ENCODE measurements around the gene COL4A2. TPM values are rescaled to one million over a fixed set of nuclear protein-coding genes. Genes with fewer than 3 reads are reported as not detected.

The COL4A2 gene
- total RNA-seq, 1 donor from 2014 or later, result not detected

GRCh38 chr13:110421696-110422385 lies 114.8 kb downstream of the COL4A2 start:
- no peak for DNase-seq (ENCODE audit: low spot score)
- Mint-ChIP-seq H3K27me3 (ENCODE audit: low read depth) (peaks cover 82% of the 10 kb centered on the region), H3K4me1 (ENCODE audit: low read depth) (peaks cover 13% of the 10 kb centered on the region), H3K9me3 (no peaks in the 10 kb centered on the region), H3K4me3 (ENCODE audit: low read depth) (no peak overlapping the region), H3K36me3 (ENCODE audit: low read depth) (no peaks in the 10 kb centered on the region), H3K27ac (no peak overlapping the region)
- intact Hi-C loops (cut with micrococcal nuclease), result loop anchor here (1.0 to 5.0 kb wide), 3 partner anchors 10 to 140 kb away; partner anchors contain the start of gene RAB20

- H3K4me1 Mint-ChIP-seq (ENCODE audit: low read depth), result peaks cover 13% of the 10 kb centered on the region
- H3K27ac Mint-ChIP-seq, result no peak overlapping the region
- no peaks in the 10 kb centered on the region for H3K36me3 Mint-ChIP-seq (ENCODE audit: low read depth)
- DNase-seq (ENCODE audit: low spot score), result no peak
- no peak overlapping the region for H3K4me3 Mint-ChIP-seq (ENCODE audit: low read depth)
- H3K9me3 Mint-ChIP-seq, result no peaks in the 10 kb centered on the region
- H3K27me3 Mint-ChIP-seq (ENCODE audit: low read depth), result peaks cover 73% of the 10 kb centered on the region
- intact Hi-C loops (cut with micrococcal nuclease), result loop anchor here (5.0 kb wide), 1 partner anchor 139 kb away; the partner anchor contains the start of gene RAB20
Observed at GRCh38 chr13:110422913-110423688, 116.0 kb downstream of the COL4A2 start.

GRCh38 chr13:110423689-110424302 lies 116.7 kb downstream of the COL4A2 start:
- H3K4me3 Mint-ChIP-seq (ENCODE audit: low read depth), result no peak overlapping the region
- H3K36me3 Mint-ChIP-seq (ENCODE audit: low read depth), result no peaks in the 10 kb centered on the region
- H3K4me1 Mint-ChIP-seq (ENCODE audit: low read depth), result peaks cover 13% of the 10 kb centered on the region
- H3K27ac Mint-ChIP-seq, result no peak overlapping the region
- no peaks in the 10 kb centered on the region for H3K9me3 Mint-ChIP-seq
- no peak for DNase-seq (ENCODE audit: low spot score)
- H3K27me3 Mint-ChIP-seq (ENCODE audit: low read depth), result peaks cover 68% of the 10 kb centered on the region
- intact Hi-C loops (cut with micrococcal nuclease), result loop anchor here (5.0 kb wide), 1 partner anchor 139 kb away; the partner anchor contains the start of gene RAB20

GRCh38 chr13:110424569-110425443 lies 117.7 kb downstream of the COL4A2 start:
- no peak for DNase-seq (ENCODE audit: low spot score)
- no peak overlapping the region for H3K27ac Mint-ChIP-seq
- no peak overlapping the region for H3K4me3 Mint-ChIP-seq (ENCODE audit: low read depth)
- H3K9me3 Mint-ChIP-seq, result no peaks in the 10 kb centered on the region
- intact Hi-C loops (cut with micrococcal nuclease), result loop anchor here (5.0 kb wide), 1 partner anchor 137 kb away; the partner anchor contains the start of gene RAB20
- peaks cover 13% of the 10 kb centered on the region for H3K4me1 Mint-ChIP-seq (ENCODE audit: low read depth)
- peaks cover 66% of the 10 kb centered on the region for H3K27me3 Mint-ChIP-seq (ENCODE audit: low read depth)
- H3K36me3 Mint-ChIP-seq (ENCODE audit: low read depth), result no peaks in the 10 kb centered on the region

- Mint-ChIP-seq H3K9me3 (no peaks in the 10 kb centered on the region), H3K36me3 (ENCODE audit: low read depth) (no peaks in the 10 kb centered on the region), H3K27ac (no peak overlapping the region), H3K4me3 (ENCODE audit: low read depth) (no peak overlapping the region), H3K4me1 (ENCODE audit: low read depth) (peaks cover 13% of the 10 kb centered on the region), H3K27me3 (ENCODE audit: low read depth) (peaks cover 62% of the 10 kb centered on the region)
- DNase-seq (ENCODE audit: low spot score), result no peak
- intact Hi-C loops (cut with micrococcal nuclease), result no loop called here
Observed at GRCh38 chr13:110425444-110425780, 118.3 kb downstream of the COL4A2 start.

GRCh38 chr13:110426735-110427134 lies 119.7 kb downstream of the COL4A2 start:
- DNase-seq (ENCODE audit: low spot score), result no peak
- H3K27ac Mint-ChIP-seq, result no peak overlapping the region

GRCh38 chr13:110428313-110428712 lies 121.2 kb downstream of the COL4A2 start:
- no peak for DNase-seq (ENCODE audit: low spot score)
- H3K36me3 Mint-ChIP-seq (ENCODE audit: low read depth), result no peaks in the 10 kb centered on the region
- H3K27ac Mint-ChIP-seq, result no peak overlapping the region
- H3K9me3 Mint-ChIP-seq, result no peaks in the 10 kb centered on the region
- H3K27me3 Mint-ChIP-seq (ENCODE audit: low read depth), result peaks cover 52% of the 10 kb centered on the region
- no peak overlapping the region for H3K4me3 Mint-ChIP-seq (ENCODE audit: low read depth)
- no peaks in the 10 kb centered on the region for H3K4me1 Mint-ChIP-seq (ENCODE audit: low read depth)
- intact Hi-C loops (cut with micrococcal nuclease), result no loop called here

More at GRCh38 chr13:110426735-110427134, 119.7 kb downstream of the COL4A2 start:
- intact Hi-C loops (cut with micrococcal nuclease), result no loop called here
- H3K4me1 Mint-ChIP-seq (ENCODE audit: low read depth), result peaks cover 5% of the 10 kb centered on the region
- H3K36me3 Mint-ChIP-seq (ENCODE audit: low read depth), result no peaks in the 10 kb centered on the region
- no peaks in the 10 kb centered on the region for H3K9me3 Mint-ChIP-seq
- peaks cover 54% of the 10 kb centered on the region for H3K27me3 Mint-ChIP-seq (ENCODE audit: low read depth)
- H3K4me3 Mint-ChIP-seq (ENCODE audit: low read depth), result no peak overlapping the region

GRCh38 chr13:110430391-110431336 lies 123.6 kb downstream of the COL4A2 start:
- intact Hi-C loops (cut with micrococcal nuclease), result no loop called here
- Mint-ChIP-seq H3K4me1 (ENCODE audit: low read depth) (no peaks in the 10 kb centered on the region), H3K27me3 (ENCODE audit: low read depth) (peaks cover 49% of the 10 kb centered on the region), H3K4me3 (ENCODE audit: low read depth) (no peak overlapping the region), H3K9me3 (no peaks in the 10 kb centered on the region), H3K27ac (no peak overlapping the region), H3K36me3 (ENCODE audit: low read depth) (no peaks in the 10 kb centered on the region)
- DNase-seq (ENCODE audit: low spot score), result no peak

- no peaks in the 10 kb centered on the region for H3K9me3 Mint-ChIP-seq
- H3K36me3 Mint-ChIP-seq (ENCODE audit: low read depth), result no peaks in the 10 kb centered on the region
- intact Hi-C loops (cut with micrococcal nuclease), result no loop called here
- H3K27ac Mint-ChIP-seq, result no peak overlapping the region
- peaks cover 44% of the 10 kb centered on the region for H3K27me3 Mint-ChIP-seq (ENCODE audit: low read depth)
- no peak for DNase-seq (ENCODE audit: low spot score)
- no peak overlapping the region for H3K4me3 Mint-ChIP-seq (ENCODE audit: low read depth)
- no peaks in the 10 kb centered on the region for H3K4me1 Mint-ChIP-seq (ENCODE audit: low read depth)
Observed at GRCh38 chr13:110431425-110432294, 124.6 kb downstream of the COL4A2 start.

- no peaks in the 10 kb centered on the region for H3K4me1 Mint-ChIP-seq (ENCODE audit: low read depth)
- intact Hi-C loops (cut with micrococcal nuclease), result no loop called here
- no peak overlapping the region for H3K4me3 Mint-ChIP-seq (ENCODE audit: low read depth)
- no peak for DNase-seq (ENCODE audit: low spot score)
- no peak overlapping the region for H3K27ac Mint-ChIP-seq
- H3K36me3 Mint-ChIP-seq (ENCODE audit: low read depth), result no peaks in the 10 kb centered on the region
- peaks cover 44% of the 10 kb centered on the region for H3K27me3 Mint-ChIP-seq (ENCODE audit: low read depth)
- no peaks in the 10 kb centered on the region for H3K9me3 Mint-ChIP-seq
Observed at GRCh38 chr13:110432522-110432921, 125.4 kb downstream of the COL4A2 start.

GRCh38 chr13:110433014-110433413 lies 125.9 kb downstream of the COL4A2 start:
- intact Hi-C loops (cut with micrococcal nuclease), result no loop called here
- H3K27me3 Mint-ChIP-seq (ENCODE audit: low read depth), result peaks cover 42% of the 10 kb centered on the region
- no peaks in the 10 kb centered on the region for H3K9me3 Mint-ChIP-seq
- H3K4me1 Mint-ChIP-seq (ENCODE audit: low read depth), result no peaks in the 10 kb centered on the region
- H3K27ac Mint-ChIP-seq, result no peak overlapping the region
- H3K4me3 Mint-ChIP-seq (ENCODE audit: low read depth), result no peak overlapping the region
- no peak for DNase-seq (ENCODE audit: low spot score)
- no peaks in the 10 kb centered on the region for H3K36me3 Mint-ChIP-seq (ENCODE audit: low read depth)

Measured in activated T-helper 2 cell treated with anti-CD3 and anti-CD28 coated beads, Interferon-gamma antibody, Interleukin-2, Interleukin-4, amounts not matched to agents 10 μg/mL and 5 μg/mL and 100 μg/mL, durations not matched to agents 14 hours and 24 hours and 36 hours (primary cell).